Kidney capillary endothelial cell (primary cell): Measurements from ENCODE around the gene HOXD13.

Experiments used
- DNase-seq: peaks from one replicate; pipeline ENCODE4 v3.0.0-alpha.2; 2018; ENCODE audit warnings: low spot score

HOXD13 gene

GRCh38 chr2:176081376-176081836 lies 11.1 kb upstream of the HOXD13 start:
- DNase-seq: no peak

- no peak for DNase-seq
Measured at GRCh38 chr2:176081837-176082524, 10.5 kb upstream of the HOXD13 start.

GRCh38 chr2:176082525-176082823 lies 10.0 kb upstream of the HOXD13 start:
- DNase-seq: no peak

DNA sequence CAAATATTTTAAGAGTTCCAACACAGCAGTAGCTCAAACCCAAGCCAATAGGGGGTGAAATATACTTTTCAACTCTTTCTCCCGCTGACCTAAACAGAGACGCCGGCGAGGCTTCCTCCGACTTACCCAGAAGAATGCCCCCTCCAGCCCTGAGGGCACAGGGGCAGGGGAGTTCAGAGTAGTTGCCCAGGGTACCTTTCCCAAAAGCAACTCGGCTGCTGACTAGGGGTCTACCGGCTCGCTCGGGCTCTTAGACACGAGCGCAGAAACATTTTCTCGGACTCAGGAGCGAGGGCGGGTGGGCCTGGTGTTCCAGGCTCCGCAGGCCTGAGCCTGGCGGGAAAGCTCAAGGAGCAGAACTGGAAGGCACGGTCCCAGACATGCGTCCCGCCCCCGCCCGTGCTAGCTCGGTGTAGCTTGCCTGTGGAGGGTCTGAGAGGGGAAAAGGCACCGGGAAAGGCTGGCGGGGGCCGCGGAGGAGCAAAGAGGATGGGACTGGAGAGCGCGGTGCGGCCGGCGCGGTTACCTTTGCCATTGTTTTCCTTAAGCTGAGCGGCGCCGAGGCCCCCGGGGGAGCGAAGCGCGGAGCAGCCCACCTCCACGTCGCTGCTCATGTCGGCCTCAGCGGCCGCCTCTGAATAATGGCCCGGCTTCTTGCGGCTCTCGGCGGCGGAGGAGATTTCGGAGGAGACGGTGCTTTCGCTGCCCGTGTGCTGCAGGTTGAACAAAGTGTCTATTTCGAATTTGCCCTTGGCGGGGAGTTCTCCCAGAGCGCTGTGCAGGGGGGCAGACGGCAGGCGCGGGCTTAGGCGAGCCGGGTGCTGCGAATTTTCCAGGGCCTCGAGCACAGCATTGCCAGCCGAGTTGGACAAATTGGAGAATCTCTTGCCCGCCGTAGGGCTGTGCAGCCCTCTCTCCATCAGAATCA lies 9.4 kb upstream of the HOXD13 start:
- no peak for DNase-seq

DNA sequence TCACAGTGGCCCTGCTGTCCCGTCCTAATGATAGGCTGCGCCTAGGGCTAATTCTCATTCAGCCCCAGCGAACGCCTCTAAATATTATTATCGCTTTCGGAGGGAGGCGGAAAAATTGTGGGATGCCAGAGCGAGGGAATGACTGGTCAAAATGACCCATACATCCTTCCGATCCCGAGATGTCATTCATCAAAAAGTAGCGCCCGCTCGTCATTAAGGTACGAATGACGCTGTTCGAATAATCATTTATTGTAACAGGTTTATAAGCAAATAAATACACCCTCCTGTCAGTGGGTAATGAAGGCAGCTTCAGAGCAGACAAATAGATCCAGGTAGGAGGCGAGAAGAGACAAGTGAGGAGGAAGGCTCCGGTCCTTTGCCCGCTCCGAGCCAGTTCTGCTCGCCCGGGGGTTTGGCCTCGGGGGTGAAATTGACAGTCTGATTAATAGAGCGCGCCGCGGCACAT lies 8.7 kb upstream of the HOXD13 start, which contains the start of gene EVX2:
EVX2 (minus strand) TSS at position 167 of the 466 bp plus-strand sequence. CDS start 186 bp downstream, outside the sequence.
- no peak for DNase-seq

GRCh38 chr2:176084611-176085119 lies 7.9 kb upstream of the HOXD13 start:
- DNase-seq: no peak

DNA sequence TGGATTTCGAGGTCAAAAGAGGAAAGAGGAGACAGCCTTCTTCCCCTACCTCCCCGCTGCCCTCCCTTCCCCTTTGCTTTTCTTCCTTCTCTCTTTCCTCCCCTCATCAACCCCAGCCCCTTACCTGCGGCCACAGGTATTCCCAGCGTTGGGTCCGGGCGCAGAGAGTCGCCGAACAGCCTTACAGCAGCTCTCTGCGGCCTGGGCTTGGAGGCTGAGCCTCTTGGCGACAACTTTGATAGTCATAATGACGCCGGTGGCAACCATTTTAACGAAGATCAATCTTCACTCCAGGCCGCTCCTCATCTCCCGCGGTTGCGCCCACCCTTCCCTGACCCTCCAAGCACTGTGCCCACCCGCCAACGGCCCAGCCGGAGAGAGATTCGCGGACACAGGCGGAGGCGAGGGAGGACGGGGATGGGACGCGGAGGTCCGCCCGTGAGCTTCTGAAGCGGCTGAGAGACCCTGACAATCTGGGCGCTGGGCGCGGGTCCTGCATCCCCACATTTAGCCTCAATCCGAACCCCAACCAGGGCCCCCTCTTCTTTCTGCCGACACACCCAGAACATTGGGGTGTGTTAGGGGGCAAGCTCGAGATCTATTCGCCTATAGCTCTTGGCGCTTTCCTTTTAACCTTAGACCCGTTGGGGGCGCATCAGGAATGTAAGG lies 7.3 kb upstream of the HOXD13 start:
- DNase-seq: no peak

GRCh38 chr2:176085861-176086771 lies 6.4 kb upstream of the HOXD13 start:
- DNase-seq: no peak

DNA sequence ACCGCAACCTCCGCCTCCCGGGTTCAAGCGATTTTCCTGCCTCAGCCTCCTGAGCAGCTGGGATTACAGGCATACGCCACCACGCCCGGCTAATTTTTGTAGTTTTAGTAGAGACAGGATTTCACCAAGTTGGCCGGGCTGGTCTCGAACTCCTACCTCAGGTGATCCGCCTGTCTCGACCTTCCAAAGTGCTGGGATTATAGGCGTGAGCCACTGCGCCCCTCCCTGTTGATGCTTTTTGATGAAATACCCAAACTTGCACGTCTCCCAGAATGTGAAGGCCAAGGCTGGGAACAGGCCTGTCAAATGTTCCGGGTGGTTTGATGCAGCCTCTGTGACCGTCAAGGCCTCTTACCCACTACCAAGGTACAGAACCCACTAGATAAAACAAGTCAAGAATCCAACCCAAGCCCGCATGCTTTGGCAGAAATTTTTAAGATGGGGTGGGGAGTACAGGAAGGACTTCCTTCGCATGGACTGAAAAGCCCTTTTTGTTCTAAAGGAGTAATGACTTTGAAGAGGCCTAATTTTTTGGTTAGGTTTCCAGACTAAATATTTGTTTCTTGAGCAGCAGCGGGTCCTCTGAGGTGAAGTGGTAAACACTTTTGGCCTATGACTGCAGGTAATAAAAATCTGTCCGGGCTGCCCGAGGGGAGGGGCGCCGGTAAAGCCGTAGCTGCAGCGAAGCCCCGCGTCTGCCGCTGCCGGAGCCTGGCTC lies 5.0 kb upstream of the HOXD13 start:
- no peak for DNase-seq

- no peak for DNase-seq
Measured at GRCh38 chr2:176088048-176088936, 4.2 kb upstream of the HOXD13 start.

- DNase-seq: no peak
Measured at GRCh38 chr2:176088937-176089842, 3.3 kb upstream of the HOXD13 start.

- no peak for DNase-seq
Measured at GRCh38 chr2:176089843-176090395, 2.6 kb upstream of the HOXD13 start.

DNA sequence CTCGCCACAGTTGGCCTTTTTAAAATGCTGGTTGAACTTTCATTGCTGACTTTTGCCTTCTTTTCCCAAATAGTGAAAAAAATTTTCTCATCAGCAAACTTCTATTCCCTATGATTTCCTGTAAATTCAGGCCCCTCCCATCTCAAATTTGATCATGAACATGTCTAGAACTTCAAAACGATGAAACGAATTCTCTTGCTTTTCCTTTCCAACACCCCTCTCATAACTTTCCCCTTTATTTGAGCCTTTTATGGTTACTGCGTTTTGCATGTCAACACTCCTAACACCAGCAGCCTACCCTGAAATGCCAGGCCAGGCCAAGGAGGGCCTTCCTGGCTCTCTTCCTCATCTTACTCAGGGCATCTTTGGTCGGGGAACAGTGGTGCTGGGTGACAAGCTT lies 1.7 kb upstream of the HOXD13 start:
- DNase-seq: no peak

DNA sequence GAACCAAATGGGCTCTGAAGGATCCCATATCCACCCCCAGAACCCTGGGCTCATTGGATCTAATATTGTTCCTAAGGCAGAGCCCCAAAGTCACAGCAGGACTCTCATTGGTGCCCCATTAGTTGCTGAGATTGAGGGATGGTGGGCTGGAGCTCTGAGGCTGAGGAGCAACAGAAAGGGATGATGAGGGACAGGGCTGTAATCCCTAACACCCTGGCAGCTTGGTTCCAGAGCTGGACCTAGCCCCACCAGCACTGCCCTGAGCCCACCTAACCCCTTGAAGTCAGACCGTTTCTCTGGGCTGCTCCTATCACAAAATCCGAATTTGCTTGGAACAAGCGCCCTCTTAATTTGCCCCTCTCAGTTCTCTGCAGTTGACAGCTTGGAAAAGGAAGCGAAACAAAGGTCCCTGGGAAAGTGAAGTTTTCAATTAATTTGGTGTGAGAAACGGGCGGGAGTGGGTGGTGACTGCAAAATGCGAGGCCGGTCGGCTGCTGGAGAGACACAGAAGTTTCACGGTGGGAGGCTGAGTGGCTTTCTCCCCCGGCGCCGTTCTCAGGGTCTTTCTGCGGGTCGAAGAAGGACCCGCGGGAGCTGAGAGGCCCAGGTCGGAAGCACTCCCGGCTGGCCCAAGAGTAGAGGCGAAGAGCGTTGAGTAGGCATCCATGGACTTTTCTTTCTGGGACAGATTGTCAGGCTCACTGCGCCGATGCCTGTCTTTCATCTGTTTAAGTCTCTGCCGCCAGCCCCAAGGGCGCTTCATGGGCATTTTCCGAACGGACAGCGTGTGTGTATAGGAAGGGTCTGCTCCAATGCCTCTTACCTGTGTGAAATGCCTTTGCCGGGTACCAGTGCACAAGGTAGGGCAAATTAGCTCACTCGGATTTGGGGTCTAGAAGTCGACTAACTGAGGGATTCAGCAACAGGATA lies 927 bp upstream of the HOXD13 start:
- DNase-seq: no peak

GRCh38 chr2:176093145-176093897 lies 800 bp downstream of the HOXD13 start:
- DNase-seq: no peak

DNA sequence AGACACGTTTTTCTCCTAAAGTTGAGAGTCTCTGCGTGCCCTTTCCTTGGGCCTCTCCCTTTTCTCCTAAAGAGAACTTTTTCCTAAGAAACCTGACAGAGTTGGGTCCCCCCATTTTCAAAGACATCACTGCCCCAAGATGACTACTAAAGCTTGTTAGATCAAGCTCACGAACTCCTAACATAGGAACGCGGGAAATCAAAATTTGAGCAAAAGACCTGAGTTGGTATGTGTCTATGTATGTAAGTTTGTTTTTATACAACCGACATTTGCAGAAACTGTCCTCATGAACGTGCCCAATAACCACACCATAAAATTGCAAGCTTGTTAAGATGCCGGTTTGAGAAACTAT lies 1.4 kb downstream of the HOXD13 start:
- DNase-seq: no peak
